BJ (cell line): ENCODE results near the gene ABI1. TPM values are rescaled to one million over a fixed set of nuclear protein-coding genes. Genes with fewer than 3 reads are reported as not detected.
A peak's percentile ranks its signal among the peaks of the same experiment; 100 is the strongest.

Experiments
- CTCF ChIA-PET: fragments of 350-600 bp; formaldehyde crosslinking; extraction: SDS; loops from one replicate; lab custom pipeline; 2021; ENCODE audit warnings: antibody characterized with exemption, inconsistent platforms; lab: Yijun Ruan, JAX
- POLR2A ChIA-PET: fragments of 300-600 bp; sonication (Branson Sonifier 250); formaldehyde crosslinking; extraction: SDS; loops from one replicate; lab custom pipeline; 2021; ENCODE audit warnings: antibody characterized with exemption; lab: Charles Lee
- DNase-seq: peaks from one replicate; pipeline ENCODE4 v3.0.0-alpha.2; 2011; ENCODE audit warnings: low read depth
- H3K27me3 ChIP-seq: 2 replicates; pipeline ENCODE4 v1.6.0; 2011; ENCODE audit warnings: low read length; ENCODE audit not compliant: control insufficient read depth, insufficient read depth
- H3K36me3 ChIP-seq: 2 replicates; pipeline ENCODE4 v1.5.1; 2011; ENCODE audit warnings: low read length; ENCODE audit not compliant: control insufficient read depth, insufficient read depth
- H3K4me3 ChIP-seq: 2 replicates; pipeline ENCODE4 v1.5.1; 2011; ENCODE audit warnings: low read depth, mild to moderate bottlenecking, control low read depth, low read length
- CTCF ChIP-seq: IDR thresholded peaks from 2 replicates; pipeline ENCODE4 v1.5.1; 2011; ENCODE audit warnings: low read depth, mild to moderate bottlenecking, control low read depth, inconsistent platforms, low read length, moderate library complexity; ENCODE audit not compliant: insufficient read depth
- polyA plus RNA-seq: library from polyadenylated mRNA; depleted of rRNA; stranded (reverse); fragments of >200 nt; gene quantifications from 2 replicates; pipeline ENCODE4 v1.2.3, GENCODE V29; 2011

The ABI1 gene
- polyA plus RNA-seq, 1 experiment, result 67.0 TPM

- POLR2A ChIA-PET, result no interaction called here
- CTCF ChIA-PET, result interaction anchor here (1.0 to 1.8 kb wide), 5 partner anchors 9 to 144 kb away, joined by 3 to 10 read pairs (median 3); partner anchors contain the start of gene ABI1
- no peak for DNase-seq
- Histone ChIP-seq H3K4me3 (no peak overlapping the region), H3K27me3 (no peaks in the 10 kb centered on the region), H3K36me3 (no peaks in the 10 kb centered on the region)
- TF ChIP-seq CTCF, result no peak
Observed at GRCh38 chr10:26869528-26869927, 8.8 kb upstream of the ABI1 start.

- no peaks in the 10 kb centered on the region for H3K36me3 ChIP-seq
- ChIA-PET POLR2A (no interaction called here), CTCF (interaction anchor here (1.3 kb wide), 1 partner anchor 16 kb away, joined by 4 read pairs; no protein-coding TSS in a partner anchor)
- H3K27me3 ChIP-seq, result no peaks in the 10 kb centered on the region; the same call in 1 of the 2 replicates
- no peak for TF ChIP-seq CTCF
- no peak overlapping the region for H3K4me3 ChIP-seq
- DNase-seq, result no peak
Observed at GRCh38 chr10:26863351-26864076, 2.8 kb upstream of the ABI1 start.

GRCh38 chr10:26861205-26861998, 644 bp upstream of the ABI1 start:
- no peak for DNase-seq
- ChIA-PET POLR2A (no interaction called here), CTCF (interaction anchor here (0.5 to 2.3 kb wide), 22 partner anchors 9 to 526 kb away, joined by 3 to 13 read pairs (median 3); no protein-coding TSS in a partner anchor)
- TF ChIP-seq CTCF, result peak; percentile 90
- peak overlapping the region; percentile 17; the same call in 1 of the 2 replicates for H3K4me3 ChIP-seq
- no peaks in the 10 kb centered on the region; the same call in 1 of the 2 replicates for H3K27me3 ChIP-seq
- no peaks in the 10 kb centered on the region for H3K36me3 ChIP-seq

- no peak for DNase-seq
- ChIA-PET POLR2A (no interaction called here), CTCF (interaction anchor here (0.9 to 2.3 kb wide), 6 partner anchors 9 to 105 kb away, joined by 3 to 13 read pairs (median 8); no protein-coding TSS in a partner anchor)
- H3K36me3 ChIP-seq, result no peaks in the 10 kb centered on the region
- peak overlapping the region; percentile 93 for H3K4me3 ChIP-seq
- no peak for TF ChIP-seq CTCF
- H3K27me3 ChIP-seq, result no peaks in the 10 kb centered on the region; the same call in 1 of the 2 replicates
Observed at GRCh38 chr10:26860102-26860442, 686 bp downstream of the ABI1 start.
